LHCN-M2 (cell line): ENCODE results near the gene AKAP7. TPM values are rescaled to one million over a fixed set of nuclear protein-coding genes. Genes with fewer than 3 reads are reported as not detected.
"Not testable (repeated sequence)": the region's sequence is repeated elsewhere in the genome, so short reads cannot be mapped to it uniquely, and the experiment has no call there.

ENCODE experiments used
- DNase-seq: peaks from one replicate; pipeline ENCODE4 v3.0.0-alpha.2; 2012; ENCODE audit warnings: low read depth
- total RNA-seq: library from RNA; depleted of rRNA; stranded (reverse); fragments of >200 nt; gene quantifications from 2 replicates; pipeline ENCODE4 v1.2.3, GENCODE V29; 2014

AKAP7 gene
- total RNA-seq, 1 experiment from 2014 or later = 6.8 TPM

- DNase-seq = no peak
Observed at GRCh38 chr6:131290955-131291354, 155.7 kb downstream of the AKAP7 start.

- no peak for DNase-seq
Observed at GRCh38 chr6:131292145-131292938, 157.1 kb downstream of the AKAP7 start.

GRCh38 chr6:131293472-131293911 is 158.2 kb downstream of the AKAP7 start:
- no peak for DNase-seq

GRCh38 chr6:131295081-131295480 is 159.8 kb downstream of the AKAP7 start:
- no peak for DNase-seq

- not testable (repeated sequence) for DNase-seq
Observed at GRCh38 chr6:131300826-131301225, 165.6 kb downstream of the AKAP7 start.

GRCh38 chr6:131303338-131303930 is 168.2 kb downstream of the AKAP7 start:
- no peak for DNase-seq

- DNase-seq = no peak
Observed at GRCh38 chr6:131305037-131305850, 170.0 kb downstream of the AKAP7 start.

- no peak for DNase-seq
Observed at GRCh38 chr6:131309437-131309836, 174.2 kb downstream of the AKAP7 start.

GRCh38 chr6:131314838-131315237 is 179.6 kb downstream of the AKAP7 start:
- no peak for DNase-seq

GRCh38 chr6:131316654-131317053 is 181.4 kb downstream of the AKAP7 start:
- no peak for DNase-seq

- peak; percentile 28 for DNase-seq
Observed at GRCh38 chr6:131317516-131317915, 182.2 kb downstream of the AKAP7 start.

GRCh38 chr6:131321589-131321988 is 186.3 kb downstream of the AKAP7 start:
- no peak for DNase-seq

GRCh38 chr6:131322125-131322524 is 186.9 kb downstream of the AKAP7 start:
- DNase-seq = no peak

GRCh38 chr6:131325669-131326068 is 190.4 kb downstream of the AKAP7 start:
- DNase-seq = not testable (repeated sequence)

- DNase-seq = not testable (repeated sequence)
Observed at GRCh38 chr6:131328727-131329126, 193.5 kb downstream of the AKAP7 start.

- DNase-seq = no peak
Observed at GRCh38 chr6:131331151-131331550, 195.9 kb downstream of the AKAP7 start.

GRCh38 chr6:131331873-131332781 is 196.9 kb downstream of the AKAP7 start:
- DNase-seq = no peak
